A673 (cell line): ENCODE data around the gene HRK. TPM values are rescaled to one million over a fixed set of nuclear protein-coding genes. Genes with fewer than 3 reads are reported as not detected.

ENCODE experiments used
- BruUV-seq: library from RNA; stranded (reverse); fragments of 400-500 nt; replicated peaks from 2 replicates; lab custom pipeline; 2021; lab: Mats Ljungman, UMichigan
- CTCF ChIA-PET: fragments of 300-600 bp; sonication (Branson Sonifier 250); formaldehyde crosslinking; loops from one replicate; lab custom pipeline; 2022; ENCODE audit warnings: antibody characterized with exemption; lab: Charles Lee
- POLR2A ChIA-PET: fragments of 300-600 bp; sonication (Branson Sonifier 250); formaldehyde crosslinking; loops from one replicate; lab custom pipeline; 2022; ENCODE audit warnings: antibody characterized with exemption; ENCODE audit not compliant: low non-redundant PET; lab: Charles Lee
- DNase-seq: peaks from one replicate; pipeline ENCODE4 v3.0.0-alpha.2; 2015; ENCODE audit warnings: low spot score
- H3K27ac ChIP-seq: fragments of 200-600 bp; sonication (generic); 2 replicates; pipeline ENCODE4 v1.5.1; 2016; ENCODE audit warnings: mixed run types, low read depth, mild to moderate bottlenecking, mixed read lengths, antibody characterized with exemption, low read length; ENCODE audit not compliant: poor library complexity, severe bottlenecking
- H3K27me3 ChIP-seq: fragments of 200-600 bp; sonication (generic); replicated peaks from 2 replicates; pipeline ENCODE4 v1.6.1; 2017; ENCODE audit warnings: mixed run types, low read depth, mild to moderate bottlenecking, mixed read lengths, antibody characterized with exemption, low read length; ENCODE audit not compliant: insufficient read depth, poor library complexity
- H3K36me3 ChIP-seq: fragments of 200-600 bp; sonication (generic); 2 replicates; pipeline ENCODE4 v1.6.1; 2016; ENCODE audit warnings: mixed run types, mild to moderate bottlenecking, mixed read lengths, antibody characterized with exemption, low read length; ENCODE audit not compliant: insufficient read depth, poor library complexity, severe bottlenecking
- H3K4me1 ChIP-seq: fragments of 200-600 bp; sonication (generic); 2 replicates; pipeline ENCODE4 v1.6.1; 2017; ENCODE audit warnings: mixed run types, mild to moderate bottlenecking, mixed read lengths, antibody characterized with exemption, low read length; ENCODE audit not compliant: insufficient read depth, poor library complexity, severe bottlenecking
- H3K4me3 ChIP-seq: fragments of 200-600 bp; sonication (generic); 2 replicates; pipeline ENCODE4 v1.5.1; 2016; ENCODE audit warnings: low read depth, mixed run types, mild to moderate bottlenecking, mixed read lengths, low read length; ENCODE audit not compliant: poor library complexity, severe bottlenecking
- H3K9me3 ChIP-seq: fragments of 200-600 bp; sonication (generic); 2 replicates; pipeline ENCODE4 v1.6.1; 2016; ENCODE audit warnings: mixed run types, low read depth, mild to moderate bottlenecking, mixed read lengths, antibody characterized with exemption, low read length; ENCODE audit not compliant: poor library complexity, severe bottlenecking
- EZH2 ChIP-seq: fragments of 200-600 bp; sonication (generic); IDR thresholded peaks from 2 replicates; pipeline ENCODE4 v1.6.1; 2017; ENCODE audit warnings: borderline replicate concordance, low read depth, mild to moderate bottlenecking, mixed read lengths, antibody characterized with exemption, low read length; ENCODE audit not compliant: poor library complexity, severe bottlenecking
- intact Hi-C: fragments of 100-400 bp; cut with micrococcal nuclease; formaldehyde crosslinking; loops from one replicate; pipeline ENCODE4 v1.10.0; 2022; ENCODE audit not compliant: unreplicated experiment
- total RNA-seq: library from RNA; stranded (reverse); gene quantifications from 2 replicates; pipeline ENCODE4 v1.2.3, GENCODE V29; 2021
- TF ChIP-seq, protein P1 (sequence below): fragments of 300-800, 200-600 bp; sonication (generic); conservative IDR thresholded peaks from 2 replicates; pipeline ENCODE4 v1.5.1; 2017; ENCODE audit warnings: low read depth, mild to moderate bottlenecking, antibody characterized with exemption, low read length, moderate library complexity, mixed read lengths

HRK gene
- total RNA-seq, 1 experiment from 2014 or later = 0.37 TPM

GRCh38 chr12:116910280-116910644 is 29.0 kb upstream of the HRK start:
- DNase-seq = no peak
- Histone ChIP-seq H3K9me3 (no peaks in the 10 kb centered on the region), H3K27ac (peak overlapping the region; percentile 81), H3K4me1 (peaks cover 4% of the 10 kb centered on the region), H3K36me3 (peaks cover 3% of the 10 kb centered on the region), H3K27me3 (no peaks in the 10 kb centered on the region), H3K4me3 (peak overlapping the region; percentile 76)
- POLR2A ChIA-PET = no interaction called here
- CTCF ChIA-PET = no interaction called here
- no TSS peak for BruUV-seq
- TF ChIP-seq, protein P1, sequence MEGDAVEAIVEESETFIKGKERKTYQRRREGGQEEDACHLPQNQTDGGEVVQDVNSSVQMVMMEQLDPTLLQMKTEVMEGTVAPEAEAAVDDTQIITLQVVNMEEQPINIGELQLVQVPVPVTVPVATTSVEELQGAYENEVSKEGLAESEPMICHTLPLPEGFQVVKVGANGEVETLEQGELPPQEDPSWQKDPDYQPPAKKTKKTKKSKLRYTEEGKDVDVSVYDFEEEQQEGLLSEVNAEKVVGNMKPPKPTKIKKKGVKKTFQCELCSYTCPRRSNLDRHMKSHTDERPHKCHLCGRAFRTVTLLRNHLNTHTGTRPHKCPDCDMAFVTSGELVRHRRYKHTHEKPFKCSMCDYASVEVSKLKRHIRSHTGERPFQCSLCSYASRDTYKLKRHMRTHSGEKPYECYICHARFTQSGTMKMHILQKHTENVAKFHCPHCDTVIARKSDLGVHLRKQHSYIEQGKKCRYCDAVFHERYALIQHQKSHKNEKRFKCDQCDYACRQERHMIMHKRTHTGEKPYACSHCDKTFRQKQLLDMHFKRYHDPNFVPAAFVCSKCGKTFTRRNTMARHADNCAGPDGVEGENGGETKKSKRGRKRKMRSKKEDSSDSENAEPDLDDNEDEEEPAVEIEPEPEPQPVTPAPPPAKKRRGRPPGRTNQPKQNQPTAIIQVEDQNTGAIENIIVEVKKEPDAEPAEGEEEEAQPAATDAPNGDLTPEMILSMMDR = no peak
- no peak for TF ChIP-seq EZH2
- intact Hi-C loops = no loop called here

DNA sequence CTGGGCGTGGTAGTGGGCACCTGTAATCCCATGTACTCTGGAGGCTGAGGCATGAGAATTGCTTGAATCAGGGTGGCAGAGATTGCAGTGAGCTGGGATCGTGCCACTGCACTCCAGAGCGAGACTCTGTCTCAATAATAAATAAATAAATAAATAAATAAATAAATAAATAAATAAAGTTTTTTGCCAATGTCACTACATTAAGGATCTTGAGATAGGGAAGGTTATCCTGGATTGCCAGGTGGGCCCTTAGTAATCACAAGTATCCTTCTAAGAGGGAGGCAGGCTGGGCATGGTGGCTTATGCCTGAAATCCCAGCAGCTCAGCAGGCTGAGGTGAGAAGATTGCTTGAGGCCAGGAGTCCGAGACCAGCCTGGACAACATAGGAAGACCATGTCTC is 25.0 kb upstream of the HRK start:
- POLR2A ChIA-PET = no interaction called here
- Histone ChIP-seq H3K27me3 (no peaks in the 10 kb centered on the region), H3K9me3 (no peaks in the 10 kb centered on the region), H3K4me3 (no peak overlapping the region), H3K4me1 (no peaks in the 10 kb centered on the region), H3K36me3 (no peaks in the 10 kb centered on the region), H3K27ac (no peak overlapping the region)
- no peak for TF ChIP-seq EZH2
- TF ChIP-seq, protein P1 = no peak
- no TSS peak for BruUV-seq
- DNase-seq = no peak
- intact Hi-C loops = no loop called here
- CTCF ChIA-PET = no interaction called here

- Histone ChIP-seq H3K27me3 (peaks cover 10% of the 10 kb centered on the region), H3K9me3 (no peaks in the 10 kb centered on the region), H3K36me3 (no peaks in the 10 kb centered on the region), H3K4me1 (no peaks in the 10 kb centered on the region), H3K27ac (no peak overlapping the region), H3K4me3 (no peak overlapping the region)
- POLR2A ChIA-PET = no interaction called here
- no TSS peak for BruUV-seq
- no peak for DNase-seq
- CTCF ChIA-PET = no interaction called here
- TF ChIP-seq EZH2 = no peak
- TF ChIP-seq, protein P1 = no peak
- intact Hi-C loops = no loop called here
These were observed 22.6 kb upstream of the HRK start for GRCh38 chr12:116903818-116904217.
